HEK293 (cell line): ENCODE results near the gene AFF3.

Source experiments
- CTCF ChIA-PET: fragments of 350-600 bp; formaldehyde crosslinking; extraction: SDS; loops from one replicate; lab custom pipeline; 2021; ENCODE audit warnings: antibody characterized with exemption; lab: Yijun Ruan, JAX
- POLR2A ChIA-PET: fragments of 300-600 bp; formaldehyde crosslinking; extraction: SDS; loops from one replicate; lab custom pipeline; 2020; ENCODE audit warnings: antibody characterized with exemption, inconsistent platforms; lab: Yijun Ruan, JAX
- H3K27ac ChIP-seq: fragments of 200-500 bp; sonication (Bioruptor generic); 2 replicates; pipeline ENCODE4 v1.5.1; 2014; ENCODE audit warnings: low read depth, low read length, control low read depth, inconsistent platforms; ENCODE audit errors: extremely low read depth
- H3K36me3 ChIP-seq, 2 experiments: fragments of 200-500 bp in 1 of 2; sonication (Bioruptor generic) in 1 of 2; 1 replicate in 1 of 2; 2 replicates in 1 of 2; pipeline ENCODE4 v1.5.1; 2014 to 2017; ENCODE audit warnings: inconsistent platforms in 2 of 2, low read length in 2 of 2; ENCODE audit not compliant: control insufficient read depth in 2 of 2, insufficient read depth in 1 of 2
- H3K4me1 ChIP-seq: fragments of 200-500 bp; sonication (Bioruptor generic); 2 replicates; pipeline ENCODE4 v1.5.1; 2014; ENCODE audit warnings: mild to moderate bottlenecking, low read length, inconsistent platforms; ENCODE audit not compliant: control insufficient read depth, insufficient read depth
- H3K4me3 ChIP-seq: 2 replicates; pipeline ENCODE4 v1.5.1; 2011; ENCODE audit warnings: low read depth, mild to moderate bottlenecking, control low read depth, low read length, moderate library complexity
- H3K9me3 ChIP-seq: fragments of 200-500 bp; sonication (Bioruptor generic); 2 replicates; pipeline ENCODE4 v1.5.1; 2014; ENCODE audit warnings: low read depth, low read length, inconsistent platforms; ENCODE audit not compliant: control insufficient read depth, insufficient read depth
- SCRT2 ChIP-seq: fragments of 450-650 bp; formaldehyde crosslinking; IDR thresholded peaks from 2 replicates; pipeline ENCODE4 v1.5.1; 2016; ENCODE audit warnings: missing biosample characterization, missing genetic modification characterization
- SP3 ChIP-seq: fragments of 450-650 bp; formaldehyde crosslinking; IDR thresholded peaks from 2 replicates; pipeline ENCODE4 v1.5.1; 2016; ENCODE audit warnings: missing biosample characterization, missing genetic modification characterization
- ZNF112 ChIP-seq: fragments of 450-650 bp; formaldehyde crosslinking; IDR thresholded peaks from 2 replicates; pipeline ENCODE4 v1.5.0; 2017; ENCODE audit warnings: missing biosample characterization, missing genetic modification characterization
- ZNF121 ChIP-seq: fragments of 450-650 bp; formaldehyde crosslinking; IDR thresholded peaks from 2 replicates; pipeline ENCODE4 v1.5.1; 2016; ENCODE audit warnings: missing biosample characterization, missing genetic modification characterization
- ZNF23 ChIP-seq: fragments of 450-650 bp; formaldehyde crosslinking; IDR thresholded peaks from 2 replicates; pipeline ENCODE4 v1.5.1; 2016; ENCODE audit warnings: missing biosample characterization, missing genetic modification characterization, borderline replicate concordance
- ZNF266 ChIP-seq: fragments of 450-650 bp; formaldehyde crosslinking; IDR thresholded peaks from 2 replicates; pipeline ENCODE4 v1.5.1; 2016; ENCODE audit warnings: missing biosample characterization, missing genetic modification characterization, low read depth
- ZNF335 ChIP-seq: fragments of 450-650 bp; formaldehyde crosslinking; conservative IDR thresholded peaks from 2 replicates; pipeline ENCODE4 v1.5.1; 2016; ENCODE audit warnings: missing biosample characterization, missing genetic modification characterization
- ZNF354C ChIP-seq: fragments of 450-650 bp; formaldehyde crosslinking; IDR thresholded peaks from 2 replicates; pipeline ENCODE4 v1.5.1; 2016; ENCODE audit warnings: missing biosample characterization, missing genetic modification characterization, low read depth, borderline replicate concordance
- ZNF544 ChIP-seq: fragments of 450-650 bp; formaldehyde crosslinking; IDR thresholded peaks from 2 replicates; pipeline ENCODE4 v1.5.0; 2017; ENCODE audit warnings: missing biosample characterization, missing genetic modification characterization
- ZNF558 ChIP-seq: fragments of 450-650 bp; formaldehyde crosslinking; IDR thresholded peaks from 2 replicates; pipeline ENCODE4 v1.5.1; 2016; ENCODE audit warnings: missing biosample characterization, missing genetic modification characterization
- ZNF626 ChIP-seq: fragments of 450-650 bp; sonication (Bioruptor Pico); formaldehyde crosslinking; IDR thresholded peaks from 2 replicates; pipeline ENCODE4 v1.5.1; 2018; ENCODE audit warnings: missing biosample characterization, missing genetic modification characterization, inconsistent platforms
- ZNF664 ChIP-seq: fragments of 450-650 bp; formaldehyde crosslinking; IDR thresholded peaks from 2 replicates; pipeline ENCODE4 v1.5.1; 2016; ENCODE audit warnings: missing biosample characterization, missing genetic modification characterization
- ZNF76 ChIP-seq: fragments of 450-650 bp; formaldehyde crosslinking; IDR thresholded peaks from 2 replicates; pipeline ENCODE4; 2016; ENCODE audit warnings: low read depth, missing biosample characterization, missing genetic modification characterization, borderline replicate concordance
- ZNF785 ChIP-seq: fragments of 450-650 bp; formaldehyde crosslinking; IDR thresholded peaks from 2 replicates; pipeline ENCODE4 v1.5.1; 2016; ENCODE audit warnings: missing biosample characterization, missing genetic modification characterization
- ZXDB ChIP-seq: fragments of 450-650 bp; formaldehyde crosslinking; IDR thresholded peaks from 2 replicates; pipeline ENCODE4 v1.5.1; 2016; ENCODE audit warnings: missing biosample characterization, missing genetic modification characterization
- TF ChIP-seq, protein P1 (sequence below): fragments of 450-650 bp; formaldehyde crosslinking; IDR thresholded peaks from 2 replicates; pipeline ENCODE4 v1.5.1; 2016; ENCODE audit warnings: missing biosample characterization, missing genetic modification characterization, low read depth
- TF ChIP-seq, protein P2 (sequence below): fragments of 450-650 bp; formaldehyde crosslinking; IDR thresholded peaks from 2 replicates; pipeline ENCODE4 v1.5.1; 2017; ENCODE audit warnings: missing biosample characterization, mild to moderate bottlenecking, missing genetic modification characterization, moderate library complexity
- TF ChIP-seq, protein P3 (sequence below): fragments of 450-650 bp; formaldehyde crosslinking; IDR thresholded peaks from 2 replicates; pipeline ENCODE4 v1.5.1; 2016; ENCODE audit warnings: missing biosample characterization, missing genetic modification characterization
- TF ChIP-seq, protein P4 (sequence below): fragments of 450-650 bp; formaldehyde crosslinking; IDR thresholded peaks from 2 replicates; pipeline ENCODE4 v1.5.1; 2016; ENCODE audit warnings: missing biosample characterization, missing genetic modification characterization, low read depth

AFF3 gene

DNA sequence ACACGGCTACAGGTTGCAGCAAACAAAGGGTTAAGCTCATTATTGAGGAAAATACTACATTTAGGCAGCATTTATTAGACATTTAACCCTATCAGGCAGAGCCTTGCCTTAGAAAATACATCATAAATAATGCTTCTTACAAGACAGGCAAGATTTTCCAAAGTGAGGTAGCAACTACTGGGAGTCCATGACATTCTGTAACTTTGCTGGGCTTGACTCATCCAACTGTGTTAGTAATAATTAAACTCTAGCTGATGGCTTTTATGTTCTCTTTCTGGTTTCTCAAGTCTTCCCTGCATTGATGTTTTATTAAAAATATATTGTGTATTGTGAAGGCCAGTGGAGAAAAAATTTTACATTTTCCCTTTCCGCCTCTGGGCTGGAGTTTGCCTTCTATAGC lies 291.3 kb downstream of the AFF3 start:
- ChIA-PET CTCF (interaction anchor here (0.7 kb wide), 1 partner anchor 434 kb away, joined by 3 read pairs; no protein-coding TSS in a partner anchor), POLR2A (no interaction called here)
- TF ChIP-seq ZNF354C (tag by site-specific recombination): no peak
- TF ChIP-seq SCRT2 (tag by site-specific recombination): peak; percentile 30; the same call in 1 of the 2 replicates
- no peaks in the 10 kb centered on the region for H3K36me3 ChIP-seq
- no peak overlapping the region for H3K4me3 ChIP-seq
- H3K4me1 ChIP-seq: peaks cover 10% of the 10 kb centered on the region; the same call in 1 of the 2 replicates
- no peak overlapping the region for H3K27ac ChIP-seq
- no peaks in the 10 kb centered on the region; the same call in 1 of the 2 replicates for H3K9me3 ChIP-seq

DNA sequence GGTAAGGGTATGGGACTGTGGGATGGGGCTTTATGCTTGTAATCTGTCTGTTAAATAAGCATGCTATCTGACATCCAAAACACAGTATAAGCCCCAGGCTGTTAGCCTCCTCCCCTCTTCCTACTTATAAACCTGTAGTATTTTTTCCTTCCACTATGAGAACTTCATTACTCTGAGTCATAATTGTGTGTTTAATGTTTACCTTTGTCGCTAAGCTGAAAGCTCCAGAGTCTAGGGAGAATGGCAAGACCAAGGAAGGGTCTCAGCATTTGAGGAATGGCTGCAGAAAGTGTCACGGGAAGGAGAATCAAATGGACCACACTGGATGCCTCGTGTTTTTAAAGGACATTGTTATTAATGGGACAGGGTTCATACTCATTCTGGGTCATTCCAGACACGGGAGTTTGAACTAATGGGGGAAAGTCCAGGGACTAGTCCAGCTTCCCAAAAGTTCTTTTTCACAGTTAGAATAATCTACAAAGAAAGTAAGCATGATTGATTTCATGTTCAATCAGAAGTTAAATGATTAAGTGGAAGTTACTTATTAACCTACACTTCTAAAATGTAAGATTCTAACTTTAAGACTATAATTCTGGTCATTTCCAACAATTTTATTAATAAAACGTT lies 292.2 kb downstream of the AFF3 start:
- ChIA-PET POLR2A (no interaction called here), CTCF (no interaction called here)

More for the DNA sequence above, 292.2 kb downstream of the AFF3 start:
- TF ChIP-seq, protein P1, sequence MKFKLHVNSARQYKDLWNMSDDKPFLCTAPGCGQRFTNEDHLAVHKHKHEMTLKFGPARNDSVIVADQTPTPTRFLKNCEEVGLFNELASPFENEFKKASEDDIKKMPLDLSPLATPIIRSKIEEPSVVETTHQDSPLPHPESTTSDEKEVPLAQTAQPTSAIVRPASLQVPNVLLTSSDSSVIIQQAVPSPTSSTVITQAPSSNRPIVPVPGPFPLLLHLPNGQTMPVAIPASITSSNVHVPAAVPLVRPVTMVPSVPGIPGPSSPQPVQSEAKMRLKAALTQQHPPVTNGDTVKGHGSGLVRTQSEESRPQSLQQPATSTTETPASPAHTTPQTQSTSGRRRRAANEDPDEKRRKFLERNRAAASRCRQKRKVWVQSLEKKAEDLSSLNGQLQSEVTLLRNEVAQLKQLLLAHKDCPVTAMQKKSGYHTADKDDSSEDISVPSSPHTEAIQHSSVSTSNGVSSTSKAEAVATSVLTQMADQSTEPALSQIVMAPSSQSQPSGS (tag by site-specific recombination): no peak
- TF ChIP-seq, protein P2, sequence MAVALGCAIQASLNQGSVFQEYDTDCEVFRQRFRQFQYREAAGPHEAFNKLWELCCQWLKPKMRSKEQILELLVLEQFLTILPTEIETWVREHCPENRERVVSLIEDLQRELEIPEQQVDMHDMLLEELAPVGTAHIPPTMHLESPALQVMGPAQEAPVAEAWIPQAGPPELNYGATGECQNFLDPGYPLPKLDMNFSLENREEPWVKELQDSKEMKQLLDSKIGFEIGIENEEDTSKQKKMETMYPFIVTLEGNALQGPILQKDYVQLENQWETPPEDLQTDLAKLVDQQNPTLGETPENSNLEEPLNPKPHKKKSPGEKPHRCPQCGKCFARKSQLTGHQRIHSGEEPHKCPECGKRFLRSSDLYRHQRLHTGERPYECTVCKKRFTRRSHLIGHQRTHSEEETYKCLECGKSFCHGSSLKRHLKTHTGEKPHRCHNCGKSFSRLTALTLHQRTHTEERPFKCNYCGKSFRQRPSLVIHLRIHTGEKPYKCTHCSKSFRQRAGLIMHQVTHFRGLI (tag by site-specific recombination): no peak
- TF ChIP-seq ZNF266 (no peak), ZNF558 (tag by site-specific recombination) (no peak), ZNF121 (no peak), ZNF112 (tag by site-specific recombination) (no peak), SP3 (tag by site-specific recombination) (no peak), ZNF76 (tag by site-specific recombination) (no peak), ZNF785 (tag by site-specific recombination) (no peak), ZNF664 (no peak), ZNF544 (no peak), ZNF626 (tag by site-specific recombination) (no peak), ZNF23 (tag by site-specific recombination) (no peak), ZXDB (tag by site-specific recombination) (no peak), ZNF335 (tag by site-specific recombination) (no peak)
- TF ChIP-seq, protein P3, sequence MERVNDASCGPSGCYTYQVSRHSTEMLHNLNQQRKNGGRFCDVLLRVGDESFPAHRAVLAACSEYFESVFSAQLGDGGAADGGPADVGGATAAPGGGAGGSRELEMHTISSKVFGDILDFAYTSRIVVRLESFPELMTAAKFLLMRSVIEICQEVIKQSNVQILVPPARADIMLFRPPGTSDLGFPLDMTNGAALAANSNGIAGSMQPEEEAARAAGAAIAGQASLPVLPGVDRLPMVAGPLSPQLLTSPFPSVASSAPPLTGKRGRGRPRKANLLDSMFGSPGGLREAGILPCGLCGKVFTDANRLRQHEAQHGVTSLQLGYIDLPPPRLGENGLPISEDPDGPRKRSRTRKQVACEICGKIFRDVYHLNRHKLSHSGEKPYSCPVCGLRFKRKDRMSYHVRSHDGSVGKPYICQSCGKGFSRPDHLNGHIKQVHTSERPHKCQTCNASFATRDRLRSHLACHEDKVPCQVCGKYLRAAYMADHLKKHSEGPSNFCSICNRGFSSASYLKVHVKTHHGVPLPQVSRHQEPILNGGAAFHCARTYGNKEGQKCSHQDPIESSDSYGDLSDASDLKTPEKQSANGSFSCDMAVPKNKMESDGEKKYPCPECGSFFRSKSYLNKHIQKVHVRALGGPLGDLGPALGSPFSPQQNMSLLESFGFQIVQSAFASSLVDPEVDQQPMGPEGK (tag by site-specific recombination): no peak
- TF ChIP-seq, protein P4, sequence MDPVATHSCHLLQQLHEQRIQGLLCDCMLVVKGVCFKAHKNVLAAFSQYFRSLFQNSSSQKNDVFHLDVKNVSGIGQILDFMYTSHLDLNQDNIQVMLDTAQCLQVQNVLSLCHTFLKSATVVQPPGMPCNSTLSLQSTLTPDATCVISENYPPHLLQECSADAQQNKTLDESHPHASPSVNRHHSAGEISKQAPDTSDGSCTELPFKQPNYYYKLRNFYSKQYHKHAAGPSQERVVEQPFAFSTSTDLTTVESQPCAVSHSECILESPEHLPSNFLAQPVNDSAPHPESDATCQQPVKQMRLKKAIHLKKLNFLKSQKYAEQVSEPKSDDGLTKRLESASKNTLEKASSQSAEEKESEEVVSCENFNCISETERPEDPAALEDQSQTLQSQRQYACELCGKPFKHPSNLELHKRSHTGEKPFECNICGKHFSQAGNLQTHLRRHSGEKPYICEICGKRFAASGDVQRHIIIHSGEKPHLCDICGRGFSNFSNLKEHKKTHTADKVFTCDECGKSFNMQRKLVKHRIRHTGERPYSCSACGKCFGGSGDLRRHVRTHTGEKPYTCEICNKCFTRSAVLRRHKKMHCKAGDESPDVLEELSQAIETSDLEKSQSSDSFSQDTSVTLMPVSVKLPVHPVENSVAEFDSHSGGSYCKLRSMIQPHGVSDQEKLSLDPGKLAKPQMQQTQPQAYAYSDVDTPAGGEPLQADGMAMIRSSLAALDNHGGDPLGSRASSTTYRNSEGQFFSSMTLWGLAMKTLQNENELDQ (tag by site-specific recombination): no peak
- Histone ChIP-seq H3K27ac (no peak overlapping the region), H3K36me3 (no peaks in the 10 kb centered on the region), H3K4me1 (peaks cover 10% of the 10 kb centered on the region; the same call in 1 of the 2 replicates), H3K4me3 (no peak overlapping the region), H3K9me3 (no peaks in the 10 kb centered on the region; the same call in 1 of the 2 replicates)
